NCI-H2171 treated with DMSO at 0.1 percent for 48 hours (cell line): ENCODE data around the gene CHST12.
"Not testable (repeated sequence)": the region's sequence is repeated elsewhere in the genome, so short reads cannot be mapped to it uniquely, and the experiment has no call there.

Experiments used
- DNase-seq: peaks from one replicate; lab custom pipeline; 2025; lab: John Stamatoyannopoulos, UW

Gene CHST12

GRCh38 chr7:2403718-2404648 is 572 bp downstream of the CHST12 start:
- peak; percentile 18 for DNase-seq

GRCh38 chr7:2404714-2405119 is 1.3 kb downstream of the CHST12 start:
- no peak for DNase-seq

GRCh38 chr7:2405201-2405600 is 1.8 kb downstream of the CHST12 start:
- DNase-seq = no peak

GRCh38 chr7:2405601-2406345 is 2.4 kb downstream of the CHST12 start:
- no peak for DNase-seq

- no peak for DNase-seq
Measured at GRCh38 chr7:2409745-2410414, 6.5 kb downstream of the CHST12 start.

GRCh38 chr7:2411049-2411448 is 7.6 kb downstream of the CHST12 start:
- no peak for DNase-seq

- DNase-seq = no peak
Measured at GRCh38 chr7:2411815-2412586, 8.6 kb downstream of the CHST12 start.

GRCh38 chr7:2412587-2413201 is 9.3 kb downstream of the CHST12 start:
- DNase-seq = no peak

GRCh38 chr7:2416063-2416462 is 12.7 kb downstream of the CHST12 start:
- DNase-seq = no peak

- DNase-seq = no peak
Measured at GRCh38 chr7:2416650-2417049, 13.2 kb downstream of the CHST12 start.

GRCh38 chr7:2417178-2417577 is 13.8 kb downstream of the CHST12 start:
- not testable (repeated sequence) for DNase-seq

GRCh38 chr7:2417981-2418481 is 14.6 kb downstream of the CHST12 start:
- no peak for DNase-seq

GRCh38 chr7:2420216-2420933 is 17.0 kb downstream of the CHST12 start:
- DNase-seq = no peak

GRCh38 chr7:2421943-2422310 is 18.5 kb downstream of the CHST12 start:
- DNase-seq = no peak

- no peak for DNase-seq
Measured at GRCh38 chr7:2425749-2426148, 22.3 kb downstream of the CHST12 start.

- no peak for DNase-seq
Measured at GRCh38 chr7:2431260-2431867, 28.0 kb downstream of the CHST12 start.

GRCh38 chr7:2432910-2433712 is 29.7 kb downstream of the CHST12 start:
- DNase-seq = no peak

- no peak for DNase-seq
Measured at GRCh38 chr7:2433713-2434550, 30.5 kb downstream of the CHST12 start.
